GM12878 (cell line): ENCODE results near the gene CNPY2. TPM values are rescaled to one million over a fixed set of nuclear protein-coding genes. Genes with fewer than 3 reads are reported as not detected.

ENCODE experiments used
- ATAC-seq: fragments of 200-7000 bp; cut with Tn5 transposase; 3 replicates; pipeline ENCODE4 v1.9.1; 2020; ENCODE audit warnings: mild to moderate bottlenecking, moderate library complexity
- BruUV-seq: library from RNA; stranded (reverse); fragments of 400-500 nt; replicated peaks from 2 replicates; lab custom pipeline; 2021; lab: Mats Ljungman, UMichigan
- CTCF ChIA-PET: fragments of 300-600 bp; sonication (Branson Sonifier 250); formaldehyde crosslinking; extraction: SDS; loops from one replicate; lab custom pipeline; 2021; ENCODE audit warnings: inconsistent platforms; lab: Yijun Ruan, JAX
- POLR2A ChIA-PET: fragments of 350-600 bp; formaldehyde crosslinking; extraction: SDS; loops from one replicate; lab custom pipeline; 2021; ENCODE audit warnings: inconsistent platforms; lab: Charles Lee
- RAD21 ChIA-PET: fragments of 300-600 bp; sonication (Branson Sonifier 250); formaldehyde crosslinking; loops from one replicate; lab custom pipeline; 2023; ENCODE audit warnings: antibody characterized with exemption; ENCODE audit not compliant: unreplicated experiment; lab: Charles Lee
- SMC1A ChIA-PET: fragments of 300-600 bp; sonication (Branson Sonifier 250); formaldehyde crosslinking; loops from one replicate; lab custom pipeline; 2023; ENCODE audit not compliant: unreplicated experiment, uncharacterized antibody; lab: Charles Lee
- DNase-seq: peaks from one replicate; pipeline ENCODE4 v3.0.0-alpha.2; 2011; ENCODE audit warnings: low read depth, low spot score
- FAIRE-seq: peaks from 3 replicates; lab custom pipeline; 2011; peaks lifted over from hg19 to GRCh38; lab: Jason Lieb, UNC
- H2AFZ ChIP-seq: 2 replicates; pipeline ENCODE4 v1.6.0; 2011; ENCODE audit warnings: low read depth, low read length, control low read depth; ENCODE audit not compliant: control insufficient read depth
- H3K27ac ChIP-seq: 2 replicates; pipeline ENCODE4 v1.5.1; 2011; ENCODE audit warnings: control low read depth; ENCODE audit not compliant: control insufficient read depth, insufficient read depth
- H3K27me3 ChIP-seq, 2 experiments: replicated peaks in 1 of 2; 2 replicates each; pipeline versions ENCODE4 v1.6.0 to v1.6.1; 2011; ENCODE audit warnings: low read length in 1 of 2; ENCODE audit not compliant: control insufficient read depth in 2 of 2, insufficient read depth in 2 of 2
- H3K36me3 ChIP-seq, 2 experiments: 2 replicates each; pipeline ENCODE4 v1.5.1; 2011; ENCODE audit warnings: low read length in 1 of 2; ENCODE audit not compliant: control insufficient read depth in 2 of 2, insufficient read depth in 2 of 2
- H3K4me1 ChIP-seq: 2 replicates; pipeline ENCODE4 v1.6.1; 2011; ENCODE audit warnings: mild to moderate bottlenecking, low read length, moderate library complexity, mixed read lengths; ENCODE audit not compliant: control insufficient read depth, insufficient read depth
- H3K4me2 ChIP-seq: 2 replicates; pipeline ENCODE4 v1.6.0; 2011; ENCODE audit warnings: control low read depth; ENCODE audit not compliant: control insufficient read depth, insufficient read depth
- H3K4me3 ChIP-seq: fragments of 200-600 bp; sonication (generic); 2 replicates; pipeline ENCODE4 v1.5.1; 2016
- H3K79me2 ChIP-seq: 2 replicates; pipeline ENCODE4 v1.6.0; 2011; ENCODE audit warnings: low read length; ENCODE audit not compliant: control insufficient read depth, insufficient read depth
- H3K9ac ChIP-seq: 2 replicates; pipeline ENCODE4 v1.8.0; 2011; ENCODE audit warnings: low read length, control low read depth, mixed read lengths; ENCODE audit not compliant: control insufficient read depth, insufficient read depth
- H3K9me3 ChIP-seq: replicated peaks from 3 replicates; pipeline ENCODE4 v1.5.1; 2011; ENCODE audit warnings: mild to moderate bottlenecking, low read length; ENCODE audit not compliant: control insufficient read depth, insufficient read depth
- H4K20me1 ChIP-seq: 2 replicates; pipeline ENCODE4 v1.6.0; 2011; ENCODE audit not compliant: control insufficient read depth, insufficient read depth
- ATF3 ChIP-seq: IDR thresholded peaks from 2 replicates; pipeline ENCODE4 v1.6.1; 2011; ENCODE audit warnings: low read depth, mild to moderate bottlenecking, low read length, moderate library complexity, borderline replicate concordance; ENCODE audit errors: extremely low read depth
- BCLAF1 ChIP-seq: fragments of 450-650 bp; IDR thresholded peaks from 2 replicates; pipeline ENCODE4 v1.6.1; 2017; ENCODE audit warnings: antibody characterized with exemption, mild to moderate bottlenecking, moderate library complexity
- CUX1 ChIP-seq: IDR thresholded peaks from 2 replicates; pipeline ENCODE4 v1.6.1; 2012; ENCODE audit warnings: improper control_type of control experiment, low read depth, low read length; ENCODE audit not compliant: insufficient replicate concordance
- EP300 ChIP-seq, 2 experiments: fragments of 150-350 bp in 1 of 2; IDR thresholded peaks; 2 replicates each; pipeline ENCODE4 v1.6.1; 2011 to 2012; ENCODE audit warnings: low read depth in 2 of 2, low read length in 2 of 2, borderline replicate concordance in 1 of 2, improper control_type of control experiment in 1 of 2, inconsistent platforms in 1 of 2; ENCODE audit not compliant: control insufficient read depth in 1 of 2
- ESRRA ChIP-seq: IDR thresholded peaks from 2 replicates; pipeline ENCODE4 v1.6.1; 2012; ENCODE audit warnings: mild to moderate bottlenecking, low read length, improper control_type of control experiment
- JUNB ChIP-seq: IDR thresholded peaks from 2 replicates; pipeline ENCODE4 v1.6.1; 2016; ENCODE audit warnings: antibody characterized with exemption, mild to moderate bottlenecking
- MTA3 ChIP-seq: IDR thresholded peaks from 2 replicates; pipeline ENCODE4 v1.6.1; 2012; ENCODE audit warnings: low read length, inconsistent platforms, borderline replicate concordance
- NFYB ChIP-seq: IDR thresholded peaks from 2 replicates; pipeline ENCODE4 v1.6.1; 2011; ENCODE audit warnings: low read depth, mild to moderate bottlenecking, low read length, improper control_type of control experiment, moderate library complexity; ENCODE audit not compliant: insufficient read depth
- RFX5 ChIP-seq: IDR thresholded peaks from 2 replicates; pipeline ENCODE4 v1.6.1; 2011; ENCODE audit warnings: low read depth, low read length, improper control_type of control experiment
- SMAD1 ChIP-seq: fragments of 450-650 bp; IDR thresholded peaks from 2 replicates; pipeline ENCODE4 v1.6.1; 2018; ENCODE audit warnings: mild to moderate bottlenecking, low read depth; ENCODE audit not compliant: partially characterized antibody
- TBL1XR1 ChIP-seq: IDR thresholded peaks from 2 replicates; pipeline ENCODE4 v1.6.1; 2012; ENCODE audit warnings: low read depth, low read length, improper control_type of control experiment
- ZNF217 ChIP-seq: fragments of 450-650 bp; IDR thresholded peaks from 2 replicates; pipeline ENCODE4 v1.6.1; 2017; ENCODE audit warnings: antibody characterized with exemption, mild to moderate bottlenecking
- ZNF622 ChIP-seq: fragments of 450-650 bp; IDR thresholded peaks from 2 replicates; pipeline ENCODE4 v1.6.1; 2017; ENCODE audit warnings: mild to moderate bottlenecking, inconsistent platforms
- ZSCAN29 ChIP-seq: fragments of 450-650 bp; IDR thresholded peaks from 2 replicates; pipeline ENCODE4 v1.6.1; 2017; ENCODE audit warnings: mild to moderate bottlenecking, moderate library complexity
- WGBS: methylation state at CpG from one replicate; pipeline ENCODE4 v1.1.6; 2016; ENCODE audit warnings: low lambda C conversion rate; ENCODE audit not compliant: insufficient replicate concordance, insufficient coverage; ENCODE audit errors: missing lambda C conversion rate; 5-methylcytosine and 5-hydroxymethylcytosine counted together
- in situ Hi-C: fragments of 300-500 bp; cut with MboI; formaldehyde crosslinking; loops from 9 replicates; pipeline ENCODE4 v1.14.3; 2018; ENCODE audit warnings: mixed read lengths
- intact Hi-C: fragments of 100-400 bp; cut with micrococcal nuclease; formaldehyde crosslinking; loops from one replicate; pipeline ENCODE4 v1.14.2; 2022; ENCODE audit not compliant: unreplicated experiment
- polyA plus RNA-seq, 11 experiments: library from polyadenylated mRNA; depleted of rRNA in 4 of 11; unstranded in 6 of 11; stranded (reverse) in 5 of 11; fragments of >200 nt; fragmentation: Nextera tagmentation in 4 of 11; fragmentation: Illumina TruSeq in 1 of 11; extraction: Ambion mirVana in 4 of 11; extraction: Trizol in 1 of 11; gene quantifications; 1 replicate in 1 of 11; 2 replicates in 10 of 11; pipeline versions ENCODE4 v1.2.1 to v1.2.3, GENCODE V29; 2011 to 2016; ENCODE audit warnings: inconsistent platforms in 2 of 11, missing spikeins in 2 of 11, low read depth in 1 of 11
- total RNA-seq, 4 experiments: library from RNA; depleted of rRNA in 3 of 4; stranded (reverse); fragments of >200 nt in 3 of 4; fragmentation: Illumina TruSeq in 1 of 4; extraction: Trizol in 1 of 4; gene quantifications; 2 replicates each; pipeline versions ENCODE4 v1.2.1 to v1.2.3, GENCODE V29; 2013 to 2021

The CNPY2 gene
- total and polyA plus RNA-seq, 10 of the 15 experiments (the other 5 are each of a cell fraction or from before 2014, with no cell fraction given): 25.0 to 276 (median 87.8) TPM

- Histone ChIP-seq H2AFZ (peak within 1 kb of the TSS; percentile 98), H3K9ac (peak within 1 kb of the TSS; percentile 65), H3K4me3 (peak within 1 kb of the TSS; percentile 68), H3K27ac (peak within 1 kb of the TSS; percentile 41), H3K4me2 (peak within 1 kb of the TSS; percentile 96), H3K79me2 (no peaks in the 10 kb centered on the region), H3K4me1 (peaks cover 4% of the 10 kb centered on the region), H3K9me3 (no peaks in the 10 kb centered on the region), H4K20me1 (no peaks in the 10 kb centered on the region), H3K27me3 (no peaks in the 10 kb centered on the region), H3K36me3 (peaks cover 0 to 2% of the 10 kb centered on the region in 2 experiments; a peak in 1 of 4 replicates)
- intact Hi-C loops: loop anchor here (2.0 to 10.0 kb wide), 2 partner anchors 34 to 198 kb away; partner anchors contain the start of genes CS and SPRYD4
- WGBS: 2% methylated on average over 66 of the region's 68 CpGs
- ChIA-PET RAD21 (interaction anchor here (0.5 to 2.1 kb wide), 7 partner anchors 18 to 197 kb away, joined by 3 to 10 read pairs (median 5); partner anchors contain the start of genes RNF41 and SMARCC2), POLR2A (interaction anchor here (0.5 to 2.0 kb wide), 15 partner anchors 9 to 353 kb away, joined by 3 to 7 read pairs (median 3); partner anchors contain the start of genes RNF41 and ZC3H10), CTCF (interaction anchor here (0.7 to 4.5 kb wide), 13 partner anchors 9 to 197 kb away, joined by 3 to 25 read pairs (median 5); partner anchors contain the start of genes ANKRD52, CNPY2, RNF41 and STAT2), SMC1A (interaction anchor here (0.6 to 2.0 kb wide), 5 partner anchors 17 to 435 kb away, joined by 3 to 9 read pairs (median 3); partner anchors contain the start of gene STAT2)
- DNase-seq (peak; percentile 48), FAIRE-seq (peak; percentile 18), ATAC-seq (peak; percentile 97)
- no TSS peak for BruUV-seq
- in situ Hi-C loops: no loop called here
- TF ChIP-seq MTA3 (no peak), CUX1 (no peak), JUNB (no peak), ZSCAN29 (no peak), ATF3 (no peak), RFX5 (no peak; the same call in 1 of the 2 replicates), NFYB (peak; percentile 78), ZNF217 (no peak), ZNF622 (no peak), TBL1XR1 (no peak), SMAD1 (no peak), ESRRA (no peak), EP300 (IDR thresholded peaks at IDR 0.05; ENCODE audit: borderline replicate concordance in 1 of 2, control insufficient read depth in 1 of 2, low read depth in 2 of 2, low read length in 2 of 2) (no peak), BCLAF1 (no peak)
These were observed 48.9 kb downstream of the CNPY2 start, which contains the start of gene COQ10A for GRCh38 chr12:56266693-56267442. Gene COQ10A (plus strand): TSS chr12:56266942. CDS start chr12:56267119, 177 bp downstream.
